Esophagus squamous epithelium (tissue), 5 donors: ENCODE results near the gene CLMP. TPM values are rescaled to one million over a fixed set of nuclear protein-coding genes. Genes with fewer than 3 reads are reported as not detected.

Experiments
- DNase-seq: peaks from one replicate; lab custom pipeline; 2025; lab: John Stamatoyannopoulos, UW
- H3K27ac ChIP-seq, 4 donors: fragments of 200-600 bp; sonication (generic); one replicate each; pipeline ENCODE4 v1.5.1; 2016 to 2019; ENCODE audit warnings: mild to moderate bottlenecking in 1 of 4
- H3K27me3 ChIP-seq, 4 donors: fragments of 200-600 bp; sonication (generic); 1 replicate in 3 of 4; 2 replicates in 1 of 4; pipeline versions ENCODE4 v1.5.1 to v1.6.0; 2017 to 2021; ENCODE audit warnings: antibody characterized with exemption in 1 of 4
- H3K36me3 ChIP-seq, 3 donors: fragments of 200-600 bp; sonication (generic); one replicate each; pipeline ENCODE4 v1.5.1; 2016 to 2019
- H3K4me1 ChIP-seq, 3 donors: fragments of 200-600 bp; sonication (generic); one replicate each; pipeline ENCODE4 v1.5.1; 2017 to 2019
- H3K4me3 ChIP-seq, 4 donors: fragments of 200-600 bp; sonication (generic); 1 replicate in 3 of 4; 2 replicates in 1 of 4; pipeline ENCODE4 v1.5.1; 2016 to 2019; ENCODE audit warnings: mild to moderate bottlenecking in 2 of 4, moderate library complexity in 1 of 4
- H3K9me3 ChIP-seq, 3 donors: fragments of 200-600 bp; sonication (generic); one replicate each; pipeline ENCODE4 v1.5.1; 2016 to 2019
- CTCF ChIP-seq, 6 experiments: fragments of 450-650 bp in 4 of 6; fragments of 200-600 bp in 2 of 6; sonication (generic) in 2 of 6; IDR thresholded peaks; one replicate each; pipeline ENCODE4 v1.5.1; 2016 to 2019; ENCODE audit warnings: antibody characterized with exemption in 6 of 6, mild to moderate bottlenecking in 4 of 6, moderate library complexity in 4 of 6
- POLR2A ChIP-seq, 4 donors: fragments of 450-650 bp; IDR thresholded peaks; one replicate each; pipeline ENCODE4 v1.6.1; 2017; ENCODE audit warnings: antibody characterized with exemption in 4 of 4, mild to moderate bottlenecking in 4 of 4, moderate library complexity in 3 of 4
- WGBS, 2 donors: methylation state at CpG; one replicate each; pipeline ENCODE4 v1.1.5; 2018; 5-methylcytosine and 5-hydroxymethylcytosine counted together
- intact Hi-C: fragments of 100-400 bp; cut with DNase I; formaldehyde crosslinking; loops from one replicate; pipeline ENCODE4 v1.15.0; 2022
- total RNA-seq, 4 donors: library from RNA; depleted of rRNA; stranded (reverse); fragments of >200 nt; gene quantifications; one replicate each; pipeline ENCODE4 v1.1.0, GENCODE V29; 2016
- donor health status: DM: yes; HTN: yes; CAD: no.

Gene CLMP
- total RNA-seq, 4 donors from 2014 or later, result 4.8 to 47.9 (median 15.2) TPM

GRCh38 chr11:123219066-123219690 is 24.1 kb upstream of the CLMP start:
- Histone ChIP-seq H3K27ac (peak overlapping the region in 2 of 4 donors; percentile 32 to 55), H3K9me3 (peaks cover 0 to 12% (median 0%) of the 10 kb centered on the region in 3 donors), H3K4me1 (peaks cover 0 to 7% (median 0%) of the 10 kb centered on the region in 3 donors), H3K27me3 (peaks cover 0 to 33% (median 0%) of the 10 kb centered on the region in 4 donors), H3K36me3 (no peaks in the 10 kb centered on the region), H3K4me3 (no peak overlapping the region)
- no peak for TF ChIP-seq CTCF (IDR thresholded peaks at IDR 0.05)
- no peak for TF ChIP-seq POLR2A (IDR thresholded peaks at IDR 0.05)
- intact Hi-C loops, result no loop called here
- no peak for DNase-seq
- WGBS, 2 donors, result 58 to 61% methylated on average over 7 to 9 of the region's 9 CpGs

DNA sequence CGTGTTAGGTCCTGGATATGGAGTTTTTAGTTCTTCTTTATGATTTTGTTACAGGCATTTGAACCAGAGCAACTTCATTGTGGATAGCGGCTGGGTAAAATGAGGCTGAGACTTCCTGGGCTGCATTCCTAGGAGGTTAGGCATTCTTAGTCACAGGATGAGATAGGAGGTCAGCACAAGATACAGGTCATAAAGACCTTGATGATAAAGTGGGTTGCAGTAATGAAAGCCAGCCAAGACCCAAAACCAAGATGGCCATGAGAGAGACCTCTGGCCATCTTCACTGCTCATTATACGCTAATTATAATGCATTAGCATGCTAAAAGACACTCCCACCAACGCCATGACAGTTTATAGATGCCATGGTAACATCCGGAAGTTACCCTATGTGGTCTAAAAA is 23.4 kb upstream of the CLMP start:
- intact Hi-C loops, result no loop called here
- Histone ChIP-seq H3K27me3 (peaks cover 0 to 36% (median 0%) of the 10 kb centered on the region in 4 donors), H3K4me3 (no peak overlapping the region), H3K27ac (peak overlapping the region in 1 of 4 donors; percentile 7), H3K9me3 (peaks cover 0 to 12% (median 0%) of the 10 kb centered on the region in 3 donors), H3K4me1 (peaks cover 0 to 7% (median 0%) of the 10 kb centered on the region in 3 donors), H3K36me3 (no peaks in the 10 kb centered on the region)
- TF ChIP-seq POLR2A (IDR thresholded peaks at IDR 0.05), result no peak
- TF ChIP-seq CTCF (IDR thresholded peaks at IDR 0.05), result no peak
- 83 to 84% methylated on average over 5 of the region's 5 CpGs for WGBS, 2 donors
- no peak for DNase-seq

DNA sequence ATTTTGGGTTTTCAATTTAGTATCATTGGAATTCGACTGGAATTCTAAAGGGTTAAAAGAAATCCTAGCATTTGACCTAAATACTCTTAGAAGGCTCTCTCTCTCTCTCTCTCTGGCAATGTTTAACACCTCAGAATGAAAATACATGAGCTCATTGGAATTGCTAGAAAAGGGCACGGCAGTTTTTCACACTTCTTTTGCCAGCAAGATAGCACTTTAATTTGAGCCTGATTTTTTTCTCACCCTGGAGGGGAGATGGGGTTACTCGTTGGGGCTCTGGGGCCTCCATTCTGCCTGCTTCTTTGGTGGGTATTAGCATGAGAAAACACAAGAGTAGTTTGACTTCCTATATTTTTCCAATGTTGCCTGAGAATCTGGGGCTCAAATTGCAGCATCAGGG is 22.8 kb upstream of the CLMP start:
- peaks cover 0 to 7% (median 0%) of the 10 kb centered on the region in 3 donors for H3K4me1 ChIP-seq
- 18 to 28% methylated on average over 3 of the region's 3 CpGs for WGBS, 2 donors
- no peak for DNase-seq
- peaks cover 0 to 37% (median 0%) of the 10 kb centered on the region in 4 donors for H3K27me3 ChIP-seq
- intact Hi-C loops, result no loop called here
- peaks cover 0 to 12% (median 0%) of the 10 kb centered on the region in 3 donors for H3K9me3 ChIP-seq
- H3K4me3 ChIP-seq, result no peak overlapping the region
- no peak overlapping the region for H3K27ac ChIP-seq
- TF ChIP-seq CTCF (IDR thresholded peaks at IDR 0.05) (no peak), POLR2A (IDR thresholded peaks at IDR 0.05) (no peak)
- H3K36me3 ChIP-seq, result no peaks in the 10 kb centered on the region

DNA sequence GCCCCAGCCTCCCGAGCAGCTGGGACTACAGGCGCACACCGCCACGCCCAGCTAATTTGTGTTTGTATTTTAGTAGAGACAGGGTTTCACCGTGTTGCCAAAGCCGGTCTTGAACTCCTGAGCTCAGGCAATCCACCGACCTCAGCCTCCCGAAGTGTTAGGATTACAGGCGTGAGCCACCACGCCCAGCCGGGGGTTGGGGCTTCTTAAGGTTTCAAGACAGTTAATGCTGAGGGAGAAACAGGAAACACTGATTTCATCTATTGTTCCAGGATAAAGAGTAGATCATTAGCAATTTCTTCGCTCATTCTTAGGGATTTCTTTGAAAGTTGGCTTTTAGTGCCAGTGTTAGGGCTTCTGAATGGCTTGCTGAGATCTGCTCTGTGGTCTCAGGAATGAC is 21.2 kb upstream of the CLMP start:
- Histone ChIP-seq H3K4me1 (peaks cover 0 to 23% (median 7%) of the 10 kb centered on the region in 3 donors), H3K36me3 (no peaks in the 10 kb centered on the region), H3K4me3 (no peak overlapping the region), H3K9me3 (no peaks in the 10 kb centered on the region), H3K27me3 (peaks cover 0 to 39% (median 0%) of the 10 kb centered on the region in 4 donors), H3K27ac (no peak overlapping the region)
- TF ChIP-seq POLR2A (IDR thresholded peaks at IDR 0.05) (no peak), CTCF (IDR thresholded peaks at IDR 0.05) (no peak)
- 63 to 82% methylated on average over 8 to 11 of the region's 12 CpGs for WGBS, 2 donors
- intact Hi-C loops, result no loop called here
- DNase-seq, result no peak

DNA sequence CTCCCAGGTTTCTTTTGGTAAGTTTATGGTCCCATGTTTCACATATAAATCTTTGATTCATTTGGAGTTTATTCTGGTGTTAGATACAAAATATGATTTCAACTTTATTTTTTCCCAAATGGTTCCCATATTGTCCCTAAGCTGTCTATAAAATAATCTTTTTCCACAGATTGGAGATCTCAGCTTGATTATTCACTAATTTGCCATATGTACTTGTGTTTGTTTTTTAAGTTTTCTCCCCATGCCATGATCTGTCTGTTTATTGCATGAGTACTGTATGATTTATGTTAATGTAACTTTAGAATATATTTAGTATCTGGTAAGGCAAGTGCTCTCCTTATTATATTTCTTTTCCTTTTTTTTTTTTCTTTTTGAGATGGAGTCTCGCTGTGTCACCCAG is 19.9 kb upstream of the CLMP start:
- H3K27ac ChIP-seq, result no peak overlapping the region
- no peak overlapping the region for H3K4me3 ChIP-seq
- H3K36me3 ChIP-seq, result no peaks in the 10 kb centered on the region
- peaks cover 0 to 41% (median 0%) of the 10 kb centered on the region in 4 donors for H3K27me3 ChIP-seq
- DNase-seq, result no peak
- H3K4me1 ChIP-seq, result peaks cover 0 to 27% (median 10%) of the 10 kb centered on the region in 3 donors
- H3K9me3 ChIP-seq, result no peaks in the 10 kb centered on the region
- TF ChIP-seq CTCF (IDR thresholded peaks at IDR 0.05) (no peak), POLR2A (IDR thresholded peaks at IDR 0.05) (no peak)
- 100% methylated on average over 1 of the region's 1 CpG for WGBS, 2 donors
- intact Hi-C loops, result no loop called here
